IMR-90 (cell line): ENCODE results near the gene PHPT1. TPM values are rescaled to one million over a fixed set of nuclear protein-coding genes. Genes with fewer than 3 reads are reported as not detected.

Experiments
- ATAC-seq: fragments of 200-7000 bp; cut with Tn5 transposase; 2 replicates; pipeline ENCODE4 v1.9.1; 2020; ENCODE audit warnings: low read depth, mild to moderate bottlenecking, moderate library complexity
- BruUV-seq: library from RNA; stranded (reverse); fragments of 400-500 nt; replicated peaks from 2 replicates; lab custom pipeline; 2021; lab: Mats Ljungman, UMichigan
- CTCF ChIA-PET: fragments of 300-600 bp; formaldehyde crosslinking; extraction: SDS; loops from one replicate; lab custom pipeline; 2021; ENCODE audit warnings: antibody characterized with exemption; lab: Yijun Ruan, JAX
- POLR2A ChIA-PET: fragments of 300-600 bp; sonication (Branson Sonifier 250); formaldehyde crosslinking; loops from one replicate; lab custom pipeline; 2022; ENCODE audit warnings: antibody characterized with exemption; ENCODE audit not compliant: unreplicated experiment; lab: Charles Lee
- DNase-seq: peaks from one replicate; pipeline ENCODE4 v3.0.0; 2013
- H2AFZ ChIP-seq: replicated peaks from 2 replicates; pipeline ENCODE3; 2013; ENCODE audit warnings: low read length, mild to moderate bottlenecking; ENCODE audit not compliant: poor library complexity
- H2AK5ac ChIP-seq: 2 replicates; pipeline ENCODE4 v1.6.1; 2013; ENCODE audit warnings: low read depth, low read length, inconsistent platforms
- H2AK9ac ChIP-seq: replicated peaks from 2 replicates; pipeline ENCODE3; 2013; ENCODE audit warnings: mild to moderate bottlenecking, low read depth, low read length, moderate library complexity; ENCODE audit not compliant: poor library complexity
- H2BK120ac ChIP-seq: 2 replicates; pipeline ENCODE4 v1.6.1; 2013; ENCODE audit warnings: low read depth, low read length, inconsistent platforms
- H2BK15ac ChIP-seq: 3 replicates; pipeline ENCODE4 v1.6.1; 2013; ENCODE audit warnings: low read depth, low read length, inconsistent platforms
- H2BK20ac ChIP-seq: 2 replicates; pipeline ENCODE4 v1.6.1; 2013; ENCODE audit warnings: low read depth, mild to moderate bottlenecking, inconsistent platforms, low read length, moderate library complexity
- H2BK5ac ChIP-seq: 2 replicates; pipeline ENCODE4 v1.6.1; 2013; ENCODE audit warnings: mild to moderate bottlenecking, low read depth, low read length, inconsistent platforms; ENCODE audit not compliant: poor library complexity, severe bottlenecking
- H3K14ac ChIP-seq: replicated peaks from 2 replicates; pipeline ENCODE4 v1.6.1; 2013; ENCODE audit warnings: low read depth, low read length, inconsistent platforms
- H3K18ac ChIP-seq: 2 replicates; pipeline ENCODE4 v1.6.1; 2013; ENCODE audit warnings: low read depth, low read length, control low read depth
- H3K23ac ChIP-seq: 2 replicates; pipeline ENCODE4 v1.6.1; 2013; ENCODE audit warnings: low read depth, low read length, inconsistent platforms
- H3K27ac ChIP-seq: 2 replicates; pipeline ENCODE4 v1.5.1; 2013; ENCODE audit warnings: mild to moderate bottlenecking, control low read depth, low read length; ENCODE audit not compliant: insufficient read depth
- H3K27me3 ChIP-seq: 2 replicates; pipeline ENCODE4 v1.6.1; 2013; ENCODE audit warnings: low read length; ENCODE audit not compliant: control insufficient read depth, insufficient read depth
- H3K36me3 ChIP-seq: 2 replicates; pipeline ENCODE4 v1.6.1; 2013; ENCODE audit warnings: low read length, mixed read lengths; ENCODE audit not compliant: control insufficient read depth, insufficient read depth
- H3K4ac ChIP-seq: 2 replicates; pipeline ENCODE4 v1.6.1; 2013; ENCODE audit warnings: low read depth, low read length, inconsistent platforms
- H3K4me1 ChIP-seq: 2 replicates; pipeline ENCODE4 v1.6.1; 2013; ENCODE audit warnings: low read length, mixed read lengths; ENCODE audit not compliant: control insufficient read depth, insufficient read depth
- H3K4me2 ChIP-seq: 2 replicates; pipeline ENCODE4 v1.6.1; 2013; ENCODE audit warnings: low read depth, mild to moderate bottlenecking, control low read depth, low read length, moderate library complexity
- H3K4me3 ChIP-seq: 2 replicates; pipeline ENCODE4 v1.5.1; 2013; ENCODE audit warnings: low read depth, mild to moderate bottlenecking, control low read depth, low read length, moderate library complexity; ENCODE audit not compliant: insufficient read depth
- H3K56ac ChIP-seq: 2 replicates; pipeline ENCODE4 v1.6.1; 2013; ENCODE audit warnings: low read length, inconsistent platforms; ENCODE audit not compliant: insufficient read depth; ENCODE audit errors: extremely low read depth
- H3K79me1 ChIP-seq, 2 experiments: 2 replicates each; pipeline ENCODE4 v1.6.1; 2013; ENCODE audit warnings: low read length in 2 of 2, inconsistent platforms in 1 of 2, low read depth in 1 of 2
- H3K9ac ChIP-seq: 2 replicates; pipeline ENCODE4 v1.6.1; 2013; ENCODE audit warnings: low read depth, low read length, control low read depth
- H3K9me1 ChIP-seq: 2 replicates; pipeline ENCODE4 v1.6.1; 2013; ENCODE audit warnings: low read length, inconsistent platforms; ENCODE audit not compliant: insufficient read depth
- H3K9me3 ChIP-seq: 2 replicates; pipeline ENCODE4 v1.6.1; 2013; ENCODE audit warnings: low read length; ENCODE audit not compliant: control insufficient read depth, insufficient read depth
- H4K20me1 ChIP-seq: 2 replicates; pipeline ENCODE4 v1.6.1; 2013; ENCODE audit warnings: low read length, inconsistent platforms; ENCODE audit not compliant: insufficient read depth
- H4K5ac ChIP-seq: 2 replicates; pipeline ENCODE4 v1.6.1; 2013; ENCODE audit warnings: mild to moderate bottlenecking, low read depth, low read length, control low read depth
- H4K8ac ChIP-seq, 2 experiments: 2 replicates each; pipeline ENCODE4 v1.6.1; 2013; ENCODE audit warnings: low read depth in 2 of 2, low read length in 2 of 2, control low read depth in 1 of 2, inconsistent platforms in 1 of 2
- H4K91ac ChIP-seq: 2 replicates; pipeline ENCODE4 v1.6.1; 2013; ENCODE audit warnings: low read depth, low read length, inconsistent platforms; ENCODE audit not compliant: insufficient read depth
- BHLHE40 ChIP-seq: fragments of 150-350 bp; IDR thresholded peaks from 2 replicates; pipeline ENCODE4 v1.6.1; 2016; ENCODE audit warnings: mild to moderate bottlenecking, low read depth, low read length
- CEBPB ChIP-seq: IDR thresholded peaks from 2 replicates; pipeline ENCODE4 v1.6.1; 2012; ENCODE audit warnings: low read depth, low read length, improper control_type of control experiment
- CHD1 ChIP-seq: IDR thresholded peaks from 2 replicates; pipeline ENCODE4 v1.6.1; 2012; ENCODE audit warnings: low read depth, low read length, improper control_type of control experiment
- MAFK ChIP-seq: IDR thresholded peaks from 2 replicates; pipeline ENCODE4 v1.6.1; 2012; ENCODE audit warnings: low read depth, low read length, improper control_type of control experiment
- MAZ ChIP-seq: IDR thresholded peaks from 2 replicates; pipeline ENCODE4 v1.6.1; 2012; ENCODE audit warnings: low read depth, mild to moderate bottlenecking, low read length, improper control_type of control experiment, moderate library complexity, borderline replicate concordance
- MXI1 ChIP-seq: IDR thresholded peaks from 2 replicates; pipeline ENCODE4 v1.6.1; 2012; ENCODE audit warnings: low read depth, mild to moderate bottlenecking, low read length, moderate library complexity, borderline replicate concordance
- SMC3 ChIP-seq: fragments of 150-350 bp; IDR thresholded peaks from 2 replicates; pipeline ENCODE4 v1.6.1; 2016; ENCODE audit warnings: low read depth, mild to moderate bottlenecking, antibody characterized with exemption, low read length, moderate library complexity
- WGBS, 2 experiments: methylation state at CpG; one replicate each; pipeline versions ENCODE4 v1.1.5 to v1.1.7; 2013; ENCODE audit warnings: missing lambda C conversion rate in 2 of 2; ENCODE audit not compliant: insufficient read length in 1 of 2; ENCODE audit errors: extremely low coverage in 2 of 2; 5-methylcytosine and 5-hydroxymethylcytosine counted together
- dilution Hi-C: fragments of 300-500 bp; cut with HindIII; formaldehyde crosslinking; loops from one replicate; pipeline ENCODE4 v1.14.3; 2018; ENCODE audit warnings: low sequenced_read_pairs; ENCODE audit not compliant: unreplicated experiment
- in situ Hi-C: fragments of 300-500 bp; cut with MboI; formaldehyde crosslinking; loops from 3 replicates; pipeline ENCODE4 v1.14.3; 2019; ENCODE audit warnings: low sequenced_read_pairs, inconsistent platforms, mixed read lengths
- intact Hi-C: fragments of 100-400 bp; cut with micrococcal nuclease; formaldehyde crosslinking; loops from 2 replicates; pipeline ENCODE4 v1.10.0; 2022
- polyA plus RNA-seq, 3 experiments: library from polyadenylated mRNA; depleted of rRNA; stranded (reverse); fragments of >200 nt; gene quantifications; 2 replicates each; pipeline ENCODE4 v1.2.3, GENCODE V29; 2012; ENCODE audit warnings: low replicate concordance in 1 of 3
- total RNA-seq: library from RNA; depleted of rRNA; stranded (reverse); fragments of >200 nt; gene quantifications from 2 replicates; pipeline ENCODE4 v1.2.3, GENCODE V29; 2012
- TF ChIP-seq, protein P1 (sequence below): conservative IDR thresholded peaks from 2 replicates; pipeline ENCODE4 v1.5.1; 2012; ENCODE audit warnings: mild to moderate bottlenecking, low read depth, low read length, improper control_type of control experiment

PHPT1 gene
- total and polyA plus RNA-seq, 2 of the 4 experiments (the other 2 are of a cell fraction): 79.8 to 214 TPM

GRCh38 chr9:136840140-136840876 lies 8.9 kb upstream of the PHPT1 start:
- POLR2A ChIA-PET: interaction anchor here (0.6 kb wide), 1 partner anchor 23 kb away, joined by 6 read pairs; no protein-coding TSS in a partner anchor
- dilution Hi-C loops: no loop called here
- intact Hi-C loops: no loop called here

More at GRCh38 chr9:136840140-136840876, 8.9 kb upstream of the PHPT1 start:
- Histone ChIP-seq H4K5ac (no peak overlapping the region), H2BK20ac (no peak overlapping the region), H3K4me2 (no peak overlapping the region), H4K91ac (no peak overlapping the region), H2BK5ac (no peak overlapping the region), H3K27ac (no peak overlapping the region), H3K4ac (no peak overlapping the region), H2AK5ac (no peak overlapping the region), H3K18ac (no peak overlapping the region), H3K23ac (no peak overlapping the region), H3K36me3 (peaks cover 13% of the 10 kb centered on the region), H3K4me1 (peaks cover 9% of the 10 kb centered on the region), H2BK15ac (no peak overlapping the region), H4K20me1 (peaks cover 17% of the 10 kb centered on the region), H2BK120ac (no peak overlapping the region), H2AFZ (no peak overlapping the region), H3K4me3 (no peak overlapping the region), H3K56ac (no peak overlapping the region), H4K8ac (no peak overlapping the region), H3K14ac (no peak overlapping the region), H2AK9ac (peak overlapping the region; percentile 87), H3K9me3 (no peaks in the 10 kb centered on the region), H3K27me3 (peaks cover 5% of the 10 kb centered on the region; the same call in 1 of the 2 replicates), H3K79me1 (peaks cover 0 to 6% of the 10 kb centered on the region in 2 experiments; a peak in 1 of 4 replicates), H3K9me1 (peaks cover 7% of the 10 kb centered on the region; the same call in 1 of the 2 replicates), H3K9ac (no peak overlapping the region)
- ATAC-seq (no peak), DNase-seq (no peak)
- 88% methylated on average over 3 of the region's 32 CpGs; no CpG with 5 or more reads in 1 of the 2 experiments for WGBS, 2 experiments
- TF ChIP-seq BHLHE40 (no peak), CHD1 (no peak), MXI1 (no peak), CEBPB (no peak), MAZ (no peak; the same call in 1 of the 2 replicates), MAFK (no peak), SMC3 (no peak)
- TF ChIP-seq, protein P1, sequence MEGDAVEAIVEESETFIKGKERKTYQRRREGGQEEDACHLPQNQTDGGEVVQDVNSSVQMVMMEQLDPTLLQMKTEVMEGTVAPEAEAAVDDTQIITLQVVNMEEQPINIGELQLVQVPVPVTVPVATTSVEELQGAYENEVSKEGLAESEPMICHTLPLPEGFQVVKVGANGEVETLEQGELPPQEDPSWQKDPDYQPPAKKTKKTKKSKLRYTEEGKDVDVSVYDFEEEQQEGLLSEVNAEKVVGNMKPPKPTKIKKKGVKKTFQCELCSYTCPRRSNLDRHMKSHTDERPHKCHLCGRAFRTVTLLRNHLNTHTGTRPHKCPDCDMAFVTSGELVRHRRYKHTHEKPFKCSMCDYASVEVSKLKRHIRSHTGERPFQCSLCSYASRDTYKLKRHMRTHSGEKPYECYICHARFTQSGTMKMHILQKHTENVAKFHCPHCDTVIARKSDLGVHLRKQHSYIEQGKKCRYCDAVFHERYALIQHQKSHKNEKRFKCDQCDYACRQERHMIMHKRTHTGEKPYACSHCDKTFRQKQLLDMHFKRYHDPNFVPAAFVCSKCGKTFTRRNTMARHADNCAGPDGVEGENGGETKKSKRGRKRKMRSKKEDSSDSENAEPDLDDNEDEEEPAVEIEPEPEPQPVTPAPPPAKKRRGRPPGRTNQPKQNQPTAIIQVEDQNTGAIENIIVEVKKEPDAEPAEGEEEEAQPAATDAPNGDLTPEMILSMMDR: no peak
- BruUV-seq: TSS peak; percentile 82
- in situ Hi-C loops: no loop called here
- CTCF ChIA-PET: no interaction called here
